Activated CD4-positive, CD25-positive, alpha-beta regulatory T cell treated with anti-CD3 and anti-CD28 coated beads, Interleukin-2, amount 50 U/mL, for 16 hours (primary cell): Measurements from ENCODE around the gene CTBP1.
"Not testable (repeated sequence)": the region's sequence is repeated elsewhere in the genome, so short reads cannot be mapped to it uniquely, and the experiment has no call there.

Experiments
- DNase-seq: peaks from one replicate; pipeline ENCODE4 v3.0.0-alpha.2; 2020; ENCODE audit warnings: low read depth, low spot score

CTBP1 gene

DNA sequence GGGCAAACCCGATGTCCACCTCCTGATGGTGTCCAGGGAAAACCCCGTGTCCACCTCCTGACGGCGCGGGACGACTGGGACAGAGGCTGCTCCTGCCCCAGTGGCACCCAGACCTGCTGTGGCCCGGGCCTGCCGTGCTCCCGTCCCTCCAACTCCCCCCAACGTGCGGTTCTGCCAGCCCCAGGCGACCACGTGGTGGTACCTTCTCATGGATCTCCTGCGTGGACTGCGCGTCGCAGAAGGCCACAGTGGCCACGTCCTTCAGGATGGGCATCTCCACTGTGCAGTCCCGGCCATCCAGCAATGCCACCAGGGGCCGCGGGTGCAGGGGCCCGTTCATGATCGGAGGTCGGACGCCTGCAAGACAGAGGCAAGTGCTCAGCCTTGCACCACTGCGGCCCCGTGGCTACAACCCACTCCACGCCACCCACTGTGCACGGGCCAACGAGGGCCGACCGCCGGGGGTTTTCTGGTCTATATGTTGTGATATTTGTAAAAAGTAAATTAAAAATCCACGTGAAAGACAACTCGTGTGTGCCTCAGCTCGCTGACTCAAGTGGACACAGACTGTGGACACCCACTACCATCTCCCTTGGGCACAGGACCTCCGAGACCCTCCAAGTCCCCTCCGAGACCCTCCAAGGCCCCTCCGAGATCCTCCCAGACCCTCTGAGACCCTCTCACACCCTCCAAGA lies 10.8 kb downstream of the CTBP1 start:
- DNase-seq, result no peak

DNA sequence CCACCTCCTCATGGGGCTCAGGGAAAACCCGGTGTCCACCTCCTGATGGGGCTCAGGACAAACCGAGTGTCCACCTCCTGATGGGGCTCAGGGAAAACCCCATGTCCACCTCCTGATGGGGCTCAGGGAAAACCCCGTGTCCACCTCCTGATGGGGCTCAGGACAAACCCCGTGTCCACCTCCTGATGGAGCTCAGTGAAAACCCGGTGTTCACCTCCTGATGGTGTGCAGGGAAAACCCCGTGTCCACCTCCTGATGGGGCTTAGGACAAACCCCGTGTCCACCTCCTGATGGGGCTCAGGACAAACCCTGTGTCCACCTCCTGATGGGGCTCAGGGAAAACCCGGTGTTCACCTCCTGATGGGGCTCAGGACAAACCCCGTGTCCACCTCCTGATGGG lies 11.7 kb downstream of the CTBP1 start:
- not testable (repeated sequence) for DNase-seq

DNA sequence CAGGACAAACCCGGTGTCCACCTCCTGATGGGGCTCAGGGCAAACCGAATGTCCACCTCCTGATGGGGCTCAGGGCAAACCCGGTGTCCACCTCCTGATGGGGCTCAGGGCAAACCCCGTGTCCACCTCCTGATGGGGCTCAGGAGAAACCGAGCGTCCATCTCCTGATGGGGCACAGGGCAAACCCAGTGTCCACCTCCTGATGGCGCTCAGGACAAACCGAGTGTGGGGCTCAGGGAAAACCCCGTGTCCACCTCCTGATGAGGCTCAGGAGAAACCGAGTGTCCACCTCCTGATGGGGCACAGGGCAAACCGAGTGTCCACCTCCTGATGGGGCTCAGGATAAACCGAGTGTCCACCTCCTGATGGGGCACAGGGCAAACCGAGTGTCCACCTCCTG lies 12.1 kb downstream of the CTBP1 start:
- DNase-seq, result not testable (repeated sequence)

- DNase-seq, result no peak
Measured at GRCh38 chr4:1236103-1236641, 12.8 kb downstream of the CTBP1 start.

DNA sequence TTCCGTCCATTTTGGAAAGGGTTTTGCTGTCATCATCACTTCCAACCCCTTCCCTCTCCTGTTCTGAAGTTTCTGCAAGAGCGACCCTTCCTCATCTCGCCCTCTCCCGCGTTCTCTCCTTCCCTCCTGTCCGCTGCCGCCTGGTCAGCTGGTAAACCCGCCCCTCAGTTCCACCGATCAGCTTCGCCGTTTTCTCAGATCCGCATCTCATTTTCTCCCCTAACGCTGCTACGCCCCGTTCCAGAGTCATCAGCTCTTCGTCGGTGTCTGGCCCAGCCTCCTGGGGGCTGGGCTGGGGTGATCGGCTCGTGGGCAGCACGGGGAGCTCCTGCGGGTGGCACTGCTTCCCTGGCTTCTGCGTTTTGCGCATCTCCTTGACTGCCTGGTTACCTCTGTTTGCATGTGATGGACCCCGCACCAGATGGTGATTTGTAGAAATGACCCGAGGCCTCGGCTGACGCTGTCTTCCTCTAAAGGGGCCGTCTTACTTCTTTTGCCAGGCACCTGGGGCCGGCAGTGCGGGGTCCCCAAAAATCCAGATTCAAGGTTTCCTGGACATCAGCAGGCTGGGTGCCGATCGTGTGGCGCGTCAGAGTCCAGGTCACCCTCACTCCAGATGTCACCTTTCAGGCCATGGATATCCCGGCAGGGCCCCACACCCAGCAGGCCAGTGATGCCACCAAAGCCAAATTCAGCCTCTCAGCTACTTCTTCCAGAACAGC lies 13.4 kb downstream of the CTBP1 start:
- DNase-seq, result no peak

DNA sequence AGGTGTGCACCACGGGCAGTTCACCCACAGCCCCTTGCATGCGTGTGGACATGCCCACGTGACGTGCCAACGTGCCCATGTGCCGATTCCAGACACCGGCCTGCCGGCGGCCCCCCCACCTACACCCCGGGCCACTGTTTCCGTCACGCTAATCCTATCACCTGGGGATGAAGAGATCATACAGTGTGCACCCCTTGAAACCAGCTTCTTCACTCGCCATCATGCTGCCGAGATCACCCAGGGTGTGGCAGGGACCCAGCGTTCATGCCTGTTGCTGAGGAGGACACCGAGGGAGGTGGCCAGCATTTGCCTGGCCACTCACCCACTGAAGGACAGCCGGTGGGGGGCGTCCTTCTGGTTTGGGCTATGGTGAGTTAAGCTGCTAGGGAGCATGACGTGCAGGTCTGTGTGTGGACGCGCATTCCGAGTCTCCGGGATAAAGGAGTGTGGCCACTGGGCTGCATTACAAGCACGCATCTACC lies 14.1 kb downstream of the CTBP1 start:
- DNase-seq, result no peak

GRCh38 chr4:1234309-1234695 lies 14.6 kb downstream of the CTBP1 start:
- DNase-seq, result no peak

DNA sequence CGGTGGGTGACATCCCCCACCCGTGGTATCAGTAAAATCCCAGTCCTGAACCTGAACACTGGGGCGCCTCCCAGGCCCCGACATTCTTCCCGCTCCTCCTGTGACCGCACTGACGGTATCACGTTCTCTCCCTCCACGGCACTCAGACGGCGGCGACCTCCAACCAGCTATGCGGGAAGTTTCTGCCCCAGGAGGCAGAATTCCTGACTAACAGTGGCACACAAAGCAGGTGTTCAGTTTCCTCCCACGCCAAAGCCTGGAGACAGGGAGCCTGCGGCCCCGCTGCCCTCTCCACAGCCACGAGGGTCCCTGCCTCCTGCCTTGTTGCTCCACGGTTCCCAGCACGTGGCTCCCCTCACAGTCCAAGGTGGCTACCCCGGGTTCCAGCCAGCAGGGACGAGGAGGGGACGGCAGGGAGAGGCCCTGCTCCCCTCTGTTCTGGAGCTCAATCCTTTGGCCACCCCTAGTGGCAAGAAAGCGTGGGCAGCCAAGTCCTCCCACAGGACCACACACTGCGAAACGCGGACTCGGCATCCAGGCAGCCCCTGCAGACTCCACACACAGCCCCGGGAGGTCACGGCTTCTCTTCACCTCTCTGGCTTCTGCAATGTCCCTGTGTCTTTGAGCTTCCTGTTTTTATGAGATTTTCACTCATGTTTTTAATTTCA lies 15.2 kb downstream of the CTBP1 start:
- no peak for DNase-seq

- DNase-seq, result no peak
Measured at GRCh38 chr4:1232661-1233621, 16.0 kb downstream of the CTBP1 start.

DNA sequence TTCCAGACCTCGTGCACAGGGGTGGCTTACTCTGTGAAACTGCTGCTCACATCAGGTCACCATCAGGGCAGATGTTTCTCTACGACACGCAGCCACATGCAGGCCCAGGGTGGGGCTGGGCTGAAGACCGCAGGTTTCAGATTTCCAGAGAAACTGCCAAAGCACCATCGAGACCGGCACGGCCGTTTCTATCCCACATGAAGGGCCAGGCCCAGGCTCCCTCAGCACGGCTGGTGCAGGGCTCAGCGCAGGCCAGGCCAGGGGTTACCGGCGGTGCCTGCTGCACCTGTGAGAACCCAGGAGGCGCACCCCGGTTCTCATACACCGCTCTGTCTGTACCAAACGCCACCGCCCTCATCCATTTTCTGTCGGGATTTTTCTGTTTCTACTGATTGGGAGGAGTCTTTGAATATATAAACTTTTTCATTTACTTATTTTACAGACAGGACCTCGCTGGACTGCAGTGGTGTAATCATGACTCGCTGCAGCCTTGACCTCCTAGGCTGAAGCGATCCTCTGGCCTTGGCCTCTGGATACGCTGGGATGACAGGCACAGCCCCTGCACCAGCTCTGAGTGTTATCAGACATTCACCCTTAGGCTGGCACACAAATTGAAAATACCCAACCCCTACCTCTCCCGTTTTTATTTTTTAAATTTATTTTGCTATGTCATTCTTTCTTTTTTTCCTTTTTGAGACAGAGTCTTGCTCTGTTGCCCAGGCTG lies 17.1 kb downstream of the CTBP1 start:
- no peak for DNase-seq

GRCh38 chr4:1230971-1231636 lies 17.8 kb downstream of the CTBP1 start:
- DNase-seq, result no peak

GRCh38 chr4:1230316-1230715 lies 18.6 kb downstream of the CTBP1 start:
- no peak for DNase-seq

- no peak for DNase-seq
Measured at GRCh38 chr4:1229117-1229849, 19.6 kb downstream of the CTBP1 start.

DNA sequence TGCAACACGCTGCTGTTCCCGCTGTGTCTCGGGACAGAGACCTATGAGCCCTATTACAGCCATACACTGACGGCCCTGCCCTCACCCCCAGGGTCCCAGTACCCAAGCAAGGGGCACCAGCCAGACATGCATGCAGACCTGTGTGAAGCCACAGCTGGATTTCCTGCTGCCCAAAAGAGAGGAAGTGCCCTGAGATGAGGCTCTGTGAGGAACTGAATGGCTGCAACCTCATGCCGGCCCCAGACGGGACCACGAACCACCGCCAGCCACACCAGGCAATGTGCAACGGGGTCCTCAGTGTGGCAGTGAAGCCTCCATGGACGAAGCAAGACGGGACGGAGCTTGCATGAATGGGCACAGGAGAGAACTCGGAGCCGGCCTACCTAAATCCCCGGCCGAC lies 21.1 kb downstream of the CTBP1 start:
- no peak for DNase-seq

DNA sequence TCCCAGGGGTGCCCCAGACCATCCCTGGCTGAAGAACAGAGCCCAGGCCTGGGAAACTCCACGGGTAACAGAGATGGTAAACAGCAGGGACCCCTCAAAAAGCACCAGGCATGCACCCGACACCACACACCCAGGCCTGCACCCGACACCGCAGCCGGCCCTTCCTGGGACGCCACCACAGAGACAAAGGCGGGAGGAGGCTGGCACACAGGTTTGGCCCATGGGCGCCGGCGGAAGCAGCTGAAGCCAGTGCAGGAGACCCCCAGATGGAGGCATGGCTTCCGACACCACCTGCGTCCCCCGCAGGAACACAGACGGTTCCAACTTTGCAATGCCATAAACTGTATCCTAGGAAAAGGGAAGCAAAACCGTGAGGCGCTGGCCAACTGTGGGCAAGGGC lies 22.3 kb downstream of the CTBP1 start:
- no peak for DNase-seq

- DNase-seq, result no peak
Measured at GRCh38 chr4:1226144-1226481, 22.8 kb downstream of the CTBP1 start.

- no peak for DNase-seq
Measured at GRCh38 chr4:1225272-1226143, 23.4 kb downstream of the CTBP1 start.
